Measurements from ENCODE around the gene ZDHHC8. TPM values are rescaled to one million over a fixed set of nuclear protein-coding genes. Genes with fewer than 3 reads are reported as not detected.

Gene ZDHHC8
- polyA plus RNA-seq, 1 donor (not counting 4 experiments of a cell fraction or from before 2014, with no cell fraction given) = 16.0 TPM

GRCh38 chr22:20135265-20135664, 3.7 kb downstream of the ZDHHC8 start:
- H4K20me1 ChIP-seq (ENCODE audit: control insufficient read depth, extremely low read depth, insufficient read depth, low read length) = peaks cover 31% of the 10 kb centered on the region
- DNase-seq (ENCODE audit: low read depth, low spot score) (no peak), FAIRE-seq (no peak)
- no peak overlapping the region for H2AFZ ChIP-seq (ENCODE audit: control insufficient read depth, low read length)
- no peaks in the 10 kb centered on the region for H3K27me3 ChIP-seq (ENCODE audit: control insufficient read depth, extremely low read depth, insufficient read depth, low read length)
- no peak overlapping the region for H3K4me3 ChIP-seq (ENCODE audit: control insufficient read depth in 2 of 3, extremely low read depth in 1 of 3, insufficient read depth in 2 of 3, low read depth in 1 of 3, low read length in 3 of 3)
- TF ChIP-seq CTCF (optimal IDR thresholded peaks at IDR 0.05 in 1 of 3, IDR thresholded peaks at IDR 0.05 in 1 of 3, conservative IDR thresholded peaks at IDR 0.05 in 1 of 3; ENCODE audit: extremely low read depth in 1 of 3, insufficient read depth in 2 of 3, low read length in 3 of 3) = no peak
- dilution Hi-C loops (cut with MboI; ENCODE audit: extremely low pct_ligation_motif_present, low sequenced_read_pairs) = no loop called here
- H3K79me2 ChIP-seq (ENCODE audit: control insufficient read depth, insufficient read depth, low read length) = peaks cover 69% of the 10 kb centered on the region
- peaks cover 9 to 13% of the 10 kb centered on the region in 2 experiments for H3K36me3 ChIP-seq (ENCODE audit: control insufficient read depth in 2 of 2, extremely low read depth in 1 of 2, insufficient read depth in 2 of 2, low read length in 2 of 2)
- peaks cover 15% of the 10 kb centered on the region for H3K4me1 ChIP-seq (ENCODE audit: control insufficient read depth, extremely low read depth, insufficient read depth, low read length)
- no peak overlapping the region for H3K27ac ChIP-seq (ENCODE audit: control insufficient read depth, insufficient read depth, low read length)
- H3K4me2 ChIP-seq (ENCODE audit: control insufficient read depth, extremely low read depth, insufficient read depth, low read depth, low read length) = peak overlapping the region; percentile 5
- H3K9me1 ChIP-seq (ENCODE audit: control insufficient read depth, extremely low read depth, insufficient read depth, low read length) = no peaks in the 10 kb centered on the region
- H3K9ac ChIP-seq (ENCODE audit: control insufficient read depth, extremely low read depth, insufficient read depth, low read length) = no peak overlapping the region
- H3K9me3 ChIP-seq (ENCODE audit: control insufficient read depth, low read depth, low read length) = no peaks in the 10 kb centered on the region

- H2AFZ ChIP-seq (ENCODE audit: control insufficient read depth, low read length) = no peak overlapping the region
- dilution Hi-C loops (cut with MboI; ENCODE audit: extremely low pct_ligation_motif_present, low sequenced_read_pairs) = no loop called here
- peaks cover 69% of the 10 kb centered on the region for H3K79me2 ChIP-seq (ENCODE audit: control insufficient read depth, insufficient read depth, low read length)
- no peaks in the 10 kb centered on the region for H3K27me3 ChIP-seq (ENCODE audit: control insufficient read depth, extremely low read depth, insufficient read depth, low read length)
- H3K36me3 ChIP-seq (ENCODE audit: control insufficient read depth in 2 of 2, extremely low read depth in 1 of 2, insufficient read depth in 2 of 2, low read length in 2 of 2) = peaks cover 9 to 16% of the 10 kb centered on the region in 2 experiments
- H3K4me2 ChIP-seq (ENCODE audit: control insufficient read depth, extremely low read depth, insufficient read depth, low read depth, low read length) = no peak overlapping the region
- no peak overlapping the region for H3K4me3 ChIP-seq (ENCODE audit: control insufficient read depth in 2 of 3, extremely low read depth in 1 of 3, insufficient read depth in 2 of 3, low read depth in 1 of 3, low read length in 3 of 3)
- no peaks in the 10 kb centered on the region for H3K9me3 ChIP-seq (ENCODE audit: control insufficient read depth, low read depth, low read length)
- no peak overlapping the region for H3K27ac ChIP-seq (ENCODE audit: control insufficient read depth, insufficient read depth, low read length)
- no peak overlapping the region for H3K9ac ChIP-seq (ENCODE audit: control insufficient read depth, extremely low read depth, insufficient read depth, low read length)
- TF ChIP-seq EZH2 (IDR thresholded peaks at IDR 0.05; ENCODE audit: low read length) = no peak
- TF ChIP-seq CTCF (optimal IDR thresholded peaks at IDR 0.05 in 1 of 3, IDR thresholded peaks at IDR 0.05 in 1 of 3, conservative IDR thresholded peaks at IDR 0.05 in 1 of 3; ENCODE audit: extremely low read depth in 1 of 3, insufficient read depth in 2 of 3, low read length in 3 of 3) = no peak
- FAIRE-seq (no peak), DNase-seq (ENCODE audit: low read depth, low spot score) (no peak)
- H3K9me1 ChIP-seq (ENCODE audit: control insufficient read depth, extremely low read depth, insufficient read depth, low read length) = no peaks in the 10 kb centered on the region
- H3K4me1 ChIP-seq (ENCODE audit: control insufficient read depth, extremely low read depth, insufficient read depth, low read length) = peaks cover 15% of the 10 kb centered on the region
- peaks cover 31% of the 10 kb centered on the region for H4K20me1 ChIP-seq (ENCODE audit: control insufficient read depth, extremely low read depth, insufficient read depth, low read length)
Measured at GRCh38 chr22:20135806-20136602, 4.4 kb downstream of the ZDHHC8 start.
